NOMO-1 treated with dmso at 0.1 percent for 144 hours (cell line): ENCODE results near the gene DDAH1.

ENCODE experiments used
- DNase-seq: peaks from one replicate; lab custom pipeline; 2025; ENCODE audit not compliant: unreplicated experiment; lab: John Stamatoyannopoulos, UW

DDAH1 gene

GRCh38 chr1:85277802-85278201 lies 187.2 kb downstream of the DDAH1 start:
- no peak for DNase-seq

GRCh38 chr1:85276978-85277639 lies 187.8 kb downstream of the DDAH1 start:
- no peak for DNase-seq

- DNase-seq, result peak; percentile 98
These were observed 188.6 kb downstream of the DDAH1 start, which contains the start of gene BCL10 for GRCh38 chr1:85276215-85276977. Gene BCL10 (minus strand): TSS chr1:85276632. CDS start chr1:85276352, 280 bp downstream.

GRCh38 chr1:85275701-85276214 lies 189.2 kb downstream of the DDAH1 start:
- no peak for DNase-seq

- no peak for DNase-seq
These were observed 189.9 kb downstream of the DDAH1 start for GRCh38 chr1:85274969-85275453.

GRCh38 chr1:85273397-85273796 lies 191.6 kb downstream of the DDAH1 start:
- no peak for DNase-seq

- no peak for DNase-seq
These were observed 196.0 kb downstream of the DDAH1 start for GRCh38 chr1:85268801-85269585.
